ENCODE measurements around the gene SRRT.
A peak's percentile ranks its signal among the peaks of the same experiment; 100 is the strongest.

Gene SRRT, protein sequence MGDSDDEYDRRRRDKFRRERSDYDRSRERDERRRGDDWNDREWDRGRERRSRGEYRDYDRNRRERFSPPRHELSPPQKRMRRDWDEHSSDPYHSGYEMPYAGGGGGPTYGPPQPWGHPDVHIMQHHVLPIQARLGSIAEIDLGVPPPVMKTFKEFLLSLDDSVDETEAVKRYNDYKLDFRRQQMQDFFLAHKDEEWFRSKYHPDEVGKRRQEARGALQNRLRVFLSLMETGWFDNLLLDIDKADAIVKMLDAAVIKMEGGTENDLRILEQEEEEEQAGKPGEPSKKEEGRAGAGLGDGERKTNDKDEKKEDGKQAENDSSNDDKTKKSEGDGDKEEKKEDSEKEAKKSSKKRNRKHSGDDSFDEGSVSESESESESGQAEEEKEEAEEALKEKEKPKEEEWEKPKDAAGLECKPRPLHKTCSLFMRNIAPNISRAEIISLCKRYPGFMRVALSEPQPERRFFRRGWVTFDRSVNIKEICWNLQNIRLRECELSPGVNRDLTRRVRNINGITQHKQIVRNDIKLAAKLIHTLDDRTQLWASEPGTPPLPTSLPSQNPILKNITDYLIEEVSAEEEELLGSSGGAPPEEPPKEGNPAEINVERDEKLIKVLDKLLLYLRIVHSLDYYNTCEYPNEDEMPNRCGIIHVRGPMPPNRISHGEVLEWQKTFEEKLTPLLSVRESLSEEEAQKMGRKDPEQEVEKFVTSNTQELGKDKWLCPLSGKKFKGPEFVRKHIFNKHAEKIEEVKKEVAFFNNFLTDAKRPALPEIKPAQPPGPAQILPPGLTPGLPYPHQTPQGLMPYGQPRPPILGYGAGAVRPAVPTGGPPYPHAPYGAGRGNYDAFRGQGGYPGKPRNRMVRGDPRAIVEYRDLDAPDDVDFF

GRCh38 chr7:100874577-100875355, at the start of gene SRRT:
SRRT (plus strand) TSS chr7:100875103; CDS start chr7:100875591, 488 bp downstream.
- DNase-seq (ENCODE audit: low read depth in 1 of 2, low spot score in 1 of 2), result peak; percentile 97

- no peak for DNase-seq (ENCODE audit: low read depth in 1 of 2, low spot score in 1 of 2)
Measured at GRCh38 chr7:100825215-100825671, 49.7 kb upstream of the SRRT start.

GRCh38 chr7:100825751-100826513, 49.0 kb upstream of the SRRT start:
- DNase-seq (ENCODE audit: low read depth in 1 of 2, low spot score in 1 of 2), result no peak

DNA sequence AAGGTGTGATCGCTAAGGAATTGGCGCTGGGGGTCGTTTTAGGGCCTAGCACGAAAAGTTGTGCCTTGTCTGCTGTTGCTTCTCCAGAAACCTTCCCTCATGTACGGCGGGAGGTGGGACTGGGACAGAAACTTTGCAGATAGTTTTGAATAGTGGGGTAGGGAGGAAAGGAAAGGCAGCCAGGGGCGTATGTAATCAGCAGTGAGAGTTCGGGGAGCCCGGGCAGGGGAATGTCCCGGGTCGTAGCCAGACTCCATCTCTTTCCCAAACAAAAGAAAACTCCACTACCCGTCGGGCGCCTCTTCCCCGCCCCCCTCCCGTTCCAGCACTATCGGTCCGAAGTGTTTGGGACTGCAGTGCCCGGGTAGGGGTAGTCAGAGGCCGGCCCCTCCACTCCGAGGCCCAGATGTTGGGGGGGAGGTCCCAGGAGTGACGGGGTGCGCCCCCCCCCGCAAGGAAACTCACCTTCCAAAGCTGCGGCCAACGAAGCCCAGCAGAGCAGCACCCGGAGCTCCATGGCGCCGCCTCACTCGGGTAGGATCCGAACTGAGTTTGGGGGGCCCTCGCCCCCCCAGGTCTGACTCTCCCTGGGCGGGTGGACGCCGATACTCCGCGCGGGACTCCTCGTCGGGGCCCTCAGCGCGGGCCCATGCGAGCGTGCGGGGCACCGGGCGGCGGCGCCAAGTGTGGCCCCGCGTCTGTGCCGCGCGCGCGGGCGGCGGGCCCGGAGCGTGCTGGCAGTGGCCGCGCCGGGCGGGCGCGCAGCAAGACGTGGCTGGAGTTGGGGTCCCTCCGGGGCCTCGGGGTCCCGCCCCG, 48.2 kb upstream of the SRRT start:
- no peak for DNase-seq (ENCODE audit: low read depth in 1 of 2, low spot score in 1 of 2)

GRCh38 chr7:100827330-100828226, 47.3 kb upstream of the SRRT start, which contains the start of gene EPHB4:
EPHB4 (minus strand) TSS chr7:100827523; CDS start chr7:100827030, 493 bp downstream.
- DNase-seq (ENCODE audit: low read depth in 1 of 2, low spot score in 1 of 2), result no peak

DNA sequence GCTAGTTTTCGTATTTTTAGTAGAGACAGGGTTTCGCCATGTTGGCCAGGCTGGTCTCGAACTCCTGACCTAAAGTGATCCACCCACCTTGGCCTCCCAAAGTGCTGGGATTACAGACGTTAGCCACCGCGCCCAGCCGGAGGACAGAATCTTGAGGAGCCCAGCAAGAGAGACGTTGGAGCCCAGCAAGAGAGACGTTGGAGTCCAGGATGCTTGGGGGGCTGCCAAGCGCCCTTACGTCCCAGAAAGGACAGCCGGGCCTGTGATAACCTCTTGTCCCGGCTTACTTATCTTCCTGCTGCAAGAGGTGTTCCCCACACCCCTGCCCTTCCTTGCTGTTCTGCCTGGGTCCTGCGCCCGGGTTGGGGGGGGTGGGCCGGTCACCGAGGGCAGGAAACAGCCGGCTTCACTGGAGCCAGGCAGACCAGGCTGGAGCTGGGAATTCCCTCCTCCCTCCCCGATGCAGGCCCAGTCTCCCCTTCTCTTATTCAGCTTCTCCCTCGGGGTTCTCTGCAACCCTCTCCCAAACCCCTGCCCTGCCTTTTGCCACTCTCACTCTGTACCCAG, 45.7 kb upstream of the SRRT start:
- no peak for DNase-seq (ENCODE audit: low read depth in 1 of 2, low spot score in 1 of 2)

DNA sequence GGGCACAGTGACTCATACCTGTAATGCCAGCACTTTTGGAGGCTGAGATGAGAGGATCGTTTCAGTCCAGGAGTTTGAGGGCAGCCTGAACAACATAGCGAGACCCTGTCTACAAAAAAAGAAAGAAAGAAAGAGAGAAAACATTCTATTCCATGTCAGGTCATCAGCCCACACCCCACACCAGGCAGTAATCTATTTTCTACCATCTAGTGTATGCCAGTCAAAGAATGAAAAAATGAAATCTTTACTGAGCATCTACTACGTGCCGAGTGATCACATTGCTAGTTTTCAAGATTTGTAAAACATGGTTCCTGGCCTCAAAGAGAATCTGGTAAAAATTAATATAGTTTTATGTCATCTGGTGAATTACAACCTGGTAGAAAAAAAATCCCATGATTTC, 44.5 kb upstream of the SRRT start:
- DNase-seq (ENCODE audit: low read depth in 1 of 2, low spot score in 1 of 2), result no peak

- DNase-seq (ENCODE audit: low read depth in 1 of 2, low spot score in 1 of 2), result no peak
Measured at GRCh38 chr7:100832281-100832633, 42.6 kb upstream of the SRRT start.

- DNase-seq (ENCODE audit: low read depth in 1 of 2, low spot score in 1 of 2), result no peak
Measured at GRCh38 chr7:100835903-100836811, 38.7 kb upstream of the SRRT start.

- DNase-seq (ENCODE audit: low read depth in 1 of 2, low spot score in 1 of 2), result no peak
Measured at GRCh38 chr7:100836812-100837098, 38.1 kb upstream of the SRRT start.

- DNase-seq (ENCODE audit: low read depth in 1 of 2, low spot score in 1 of 2), result peak; percentile 53 to 60
Measured at GRCh38 chr7:100837099-100837836, 37.6 kb upstream of the SRRT start.

- no peak for DNase-seq (ENCODE audit: low read depth in 1 of 2, low spot score in 1 of 2)
Measured at GRCh38 chr7:100839361-100839760, 35.5 kb upstream of the SRRT start.

- DNase-seq (ENCODE audit: low read depth in 1 of 2, low spot score in 1 of 2), result no peak
Measured at GRCh38 chr7:100840470-100841100, 34.3 kb upstream of the SRRT start.

GRCh38 chr7:100847360-100847759, 27.5 kb upstream of the SRRT start:
- DNase-seq (ENCODE audit: low read depth in 1 of 2, low spot score in 1 of 2), result no peak

DNA sequence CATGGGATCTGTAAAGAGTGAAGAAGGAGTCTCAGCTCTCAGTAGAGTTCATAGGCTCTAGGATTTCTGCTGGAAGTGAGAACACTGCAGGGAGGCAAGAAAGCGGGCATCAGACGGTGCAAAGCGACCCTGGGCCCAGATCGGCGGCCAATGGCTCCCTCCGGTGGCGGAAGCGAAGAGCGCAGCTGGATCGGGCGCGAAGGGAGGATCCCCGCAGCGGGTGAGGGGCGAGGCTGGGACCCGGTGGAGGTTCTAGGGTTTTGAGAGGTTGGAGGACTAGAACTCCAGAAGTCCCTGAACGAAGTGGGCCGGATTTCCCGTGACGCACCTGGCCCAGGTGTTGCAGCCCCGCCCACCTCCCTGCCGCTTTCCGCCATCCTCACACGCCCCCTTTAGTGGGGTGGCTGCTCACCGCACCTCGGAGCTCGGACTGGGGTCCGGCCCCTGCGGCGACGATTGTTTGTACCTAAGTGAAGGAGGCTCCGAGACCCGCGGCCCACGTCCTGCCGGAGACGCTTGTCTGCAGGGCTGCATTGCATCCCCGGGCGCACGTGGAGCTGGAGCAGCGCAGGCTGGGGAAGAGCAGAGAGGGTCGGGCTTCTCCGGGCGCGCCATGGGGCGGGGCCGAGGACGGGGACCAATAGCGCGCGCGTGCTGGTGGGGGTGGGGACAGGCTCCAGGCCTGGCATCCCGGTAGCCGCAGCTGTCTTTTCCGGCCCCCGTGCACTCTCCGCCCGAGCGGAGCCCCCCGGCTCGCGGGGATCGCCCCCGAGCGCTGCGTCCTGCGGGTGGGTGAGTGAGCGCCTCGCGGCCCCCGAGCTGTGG, 22.6 kb upstream of the SRRT start, which contains the start of gene SLC12A9:
TSS of gene SLC12A9 (plus strand) at position 666 of the 825 bp plus-strand sequence. CDS start 1,485 bp downstream, outside the sequence.
- peak; percentile 67 to 73 for DNase-seq (ENCODE audit: low read depth in 1 of 2, low spot score in 1 of 2)

Measured in activated T-helper 1 cell treated with anti-CD3 and anti-CD28 coated beads, Interleukin-2, amount 50 U/mL, for 16 hours (primary cell).